Measurements from ENCODE around the gene EFCAB5. TPM values are rescaled to one million over a fixed set of nuclear protein-coding genes. Genes with fewer than 3 reads are reported as not detected.
A peak's percentile ranks its signal among the peaks of the same experiment; 100 is the strongest.
"Not testable (repeated sequence)": the region's sequence is repeated elsewhere in the genome, so short reads cannot be mapped to it uniquely, and the experiment has no call there.

EFCAB5 gene
- total RNA-seq, 1 donor from 2014 or later = 1.2 TPM

- H3K36me3 Mint-ChIP-seq (ENCODE audit: unreplicated experiment) = no peaks in the 10 kb centered on the region
- TF ChIP-seq CTCF (IDR thresholded peaks at IDR 0.05) = no peak
- no peak overlapping the region for H3K4me3 Mint-ChIP-seq (ENCODE audit: unreplicated experiment)
- H3K4me1 Mint-ChIP-seq (ENCODE audit: unreplicated experiment) = no peaks in the 10 kb centered on the region
- peaks cover 4% of the 10 kb centered on the region for H3K9me3 Mint-ChIP-seq (ENCODE audit: unreplicated experiment)
- no peak for DNase-seq (ENCODE audit: extremely low spot score, unreplicated experiment)
- no peak overlapping the region for H3K27ac Mint-ChIP-seq (ENCODE audit: unreplicated experiment)
- H3K27me3 Mint-ChIP-seq (ENCODE audit: unreplicated experiment) = peaks cover 30% of the 10 kb centered on the region
These were observed 64.4 kb downstream of the EFCAB5 start for GRCh38 chr17:30005709-30006320.

GRCh38 chr17:30011934-30012333 is 70.5 kb downstream of the EFCAB5 start:
- H3K27ac Mint-ChIP-seq (ENCODE audit: unreplicated experiment); H3K36me3 Mint-ChIP-seq (ENCODE audit: unreplicated experiment); H3K4me3 Mint-ChIP-seq (ENCODE audit: unreplicated experiment); H3K4me1 Mint-ChIP-seq (ENCODE audit: unreplicated experiment); DNase-seq (ENCODE audit: extremely low spot score, unreplicated experiment); H3K9me3 Mint-ChIP-seq (ENCODE audit: unreplicated experiment): not testable (repeated sequence)
- peaks cover 49% of the 10 kb centered on the region for H3K27me3 Mint-ChIP-seq (ENCODE audit: unreplicated experiment)

- Mint-ChIP-seq H3K4me3 (ENCODE audit: unreplicated experiment) (no peak overlapping the region), H3K27me3 (ENCODE audit: unreplicated experiment) (peaks cover 24% of the 10 kb centered on the region), H3K9me3 (ENCODE audit: unreplicated experiment) (no peaks in the 10 kb centered on the region), H3K4me1 (ENCODE audit: unreplicated experiment) (no peaks in the 10 kb centered on the region), H3K27ac (ENCODE audit: unreplicated experiment) (no peak overlapping the region), H3K36me3 (ENCODE audit: unreplicated experiment) (no peaks in the 10 kb centered on the region)
- peak; percentile 80 for TF ChIP-seq CTCF (IDR thresholded peaks at IDR 0.05)
- no peak for DNase-seq (ENCODE audit: extremely low spot score, unreplicated experiment)
These were observed 80.4 kb downstream of the EFCAB5 start for GRCh38 chr17:30021708-30022317.

- H3K27ac Mint-ChIP-seq (ENCODE audit: unreplicated experiment); H3K9me3 Mint-ChIP-seq (ENCODE audit: unreplicated experiment); H3K4me1 Mint-ChIP-seq (ENCODE audit: unreplicated experiment); DNase-seq (ENCODE audit: extremely low spot score, unreplicated experiment); H3K4me3 Mint-ChIP-seq (ENCODE audit: unreplicated experiment); H3K36me3 Mint-ChIP-seq (ENCODE audit: unreplicated experiment): not testable (repeated sequence)
- H3K27me3 Mint-ChIP-seq (ENCODE audit: unreplicated experiment) = peaks cover 11% of the 10 kb centered on the region
These were observed 83.9 kb downstream of the EFCAB5 start for GRCh38 chr17:30025325-30025724.

GRCh38 chr17:30027676-30028075 is 86.2 kb downstream of the EFCAB5 start:
- Mint-ChIP-seq H3K9me3 (ENCODE audit: unreplicated experiment) (no peaks in the 10 kb centered on the region), H3K4me3 (ENCODE audit: unreplicated experiment) (no peak overlapping the region), H3K36me3 (ENCODE audit: unreplicated experiment) (no peaks in the 10 kb centered on the region), H3K4me1 (ENCODE audit: unreplicated experiment) (no peaks in the 10 kb centered on the region), H3K27me3 (ENCODE audit: unreplicated experiment) (peaks cover 9% of the 10 kb centered on the region), H3K27ac (ENCODE audit: unreplicated experiment) (no peak overlapping the region)
- TF ChIP-seq CTCF (IDR thresholded peaks at IDR 0.05) = no peak
- DNase-seq (ENCODE audit: extremely low spot score, unreplicated experiment) = no peak

- Mint-ChIP-seq H3K27me3 (ENCODE audit: unreplicated experiment) (peaks cover 23% of the 10 kb centered on the region), H3K27ac (ENCODE audit: unreplicated experiment) (no peak overlapping the region), H3K4me1 (ENCODE audit: unreplicated experiment) (no peaks in the 10 kb centered on the region), H3K36me3 (ENCODE audit: unreplicated experiment) (no peaks in the 10 kb centered on the region), H3K4me3 (ENCODE audit: unreplicated experiment) (no peak overlapping the region), H3K9me3 (ENCODE audit: unreplicated experiment) (no peaks in the 10 kb centered on the region)
- DNase-seq (ENCODE audit: extremely low spot score, unreplicated experiment) = no peak
- no peak for TF ChIP-seq CTCF (IDR thresholded peaks at IDR 0.05)
These were observed 89.9 kb downstream of the EFCAB5 start for GRCh38 chr17:30031214-30031869.

All from osteocyte (in vitro differentiated cells).